GM18502 (cell line): ENCODE results near the gene MYH15.

Experiments
- ATAC-seq: cut with Tn5 transposase; IDR thresholded peaks from one replicate; pipeline ENCODE4 v1.9.1; 2021; ENCODE audit warnings: mild to moderate bottlenecking; ENCODE audit not compliant: unreplicated experiment, poor library complexity

MYH15 gene

DNA sequence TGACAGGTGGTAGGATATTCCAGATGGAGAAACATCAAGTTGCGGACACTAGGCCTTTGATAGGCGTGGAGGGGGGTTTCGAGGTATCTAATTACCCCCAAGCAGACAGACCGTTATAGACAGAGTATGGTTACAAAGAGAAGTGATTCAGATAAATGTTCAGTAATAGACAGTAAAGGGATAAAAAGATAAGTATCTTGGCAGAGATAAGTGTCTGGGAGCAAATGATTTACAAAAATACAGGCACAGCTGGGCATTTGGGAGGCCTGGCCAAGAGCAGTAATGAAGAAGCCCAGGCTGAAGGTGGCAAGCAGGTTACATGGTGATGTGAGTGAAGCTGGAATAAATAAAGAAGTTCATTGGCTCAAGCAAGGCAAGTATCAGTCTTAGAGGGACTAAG is 659 bp upstream of the MYH15 start:
- ATAC-seq, result no peak

DNA sequence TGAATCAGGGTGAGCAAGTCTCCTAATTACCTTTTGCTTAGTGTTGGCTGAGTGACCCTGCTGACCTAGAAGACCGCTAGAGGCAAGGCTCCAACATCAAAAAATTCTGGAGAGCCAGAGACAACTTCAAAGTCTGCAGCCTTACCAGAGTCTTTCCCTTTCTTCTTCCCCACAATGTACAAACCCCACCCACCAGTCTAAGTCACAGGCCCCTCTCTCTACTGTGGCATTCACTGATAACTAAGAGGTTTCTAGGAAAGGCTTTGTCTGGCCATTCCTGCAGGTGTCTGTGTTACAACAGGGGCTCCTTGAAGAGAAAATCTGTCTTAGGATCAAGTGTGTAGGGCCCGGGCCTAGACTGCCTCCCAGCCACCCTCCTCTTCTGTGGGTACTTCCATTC is 525 bp downstream of the MYH15 start:
- ATAC-seq, result no peak

DNA sequence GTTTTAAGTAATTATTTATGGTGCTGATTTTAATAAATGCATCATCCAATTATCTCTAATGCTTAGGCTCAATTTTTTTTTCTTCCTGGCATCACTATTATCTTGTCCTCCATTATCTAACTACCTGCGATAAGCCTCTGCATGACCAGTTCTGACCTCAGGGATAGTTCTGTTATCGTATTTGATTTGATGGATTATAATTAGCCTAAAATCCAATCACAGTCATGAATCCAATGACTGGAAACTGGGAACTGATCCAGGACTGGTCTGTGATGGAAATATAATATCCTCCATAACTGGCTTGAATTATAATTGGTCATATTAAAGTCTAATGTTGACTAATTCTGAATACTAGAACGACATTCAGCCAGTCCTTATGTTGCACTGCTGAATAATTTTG is 1.1 kb downstream of the MYH15 start:
- ATAC-seq, result no peak

DNA sequence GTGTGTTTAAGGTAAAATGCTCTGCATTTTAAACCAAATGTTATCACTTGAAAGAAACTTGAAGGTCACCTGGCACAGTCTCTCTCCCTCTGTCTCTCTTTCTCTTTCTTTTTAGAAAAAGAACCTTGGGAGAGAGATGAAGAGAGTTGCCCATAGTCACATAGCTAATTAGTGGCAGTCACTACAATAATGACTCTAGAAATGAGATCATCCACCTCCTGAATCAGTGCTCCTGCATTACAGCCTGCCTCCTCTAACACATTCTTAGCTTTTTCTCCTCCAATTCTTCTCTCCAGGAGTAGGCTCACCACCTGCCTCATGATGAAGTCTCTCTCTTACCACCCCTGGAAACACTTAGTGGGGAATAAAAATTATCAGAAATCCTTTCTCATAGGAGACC is 2.5 kb downstream of the MYH15 start:
- ATAC-seq, result no peak

DNA sequence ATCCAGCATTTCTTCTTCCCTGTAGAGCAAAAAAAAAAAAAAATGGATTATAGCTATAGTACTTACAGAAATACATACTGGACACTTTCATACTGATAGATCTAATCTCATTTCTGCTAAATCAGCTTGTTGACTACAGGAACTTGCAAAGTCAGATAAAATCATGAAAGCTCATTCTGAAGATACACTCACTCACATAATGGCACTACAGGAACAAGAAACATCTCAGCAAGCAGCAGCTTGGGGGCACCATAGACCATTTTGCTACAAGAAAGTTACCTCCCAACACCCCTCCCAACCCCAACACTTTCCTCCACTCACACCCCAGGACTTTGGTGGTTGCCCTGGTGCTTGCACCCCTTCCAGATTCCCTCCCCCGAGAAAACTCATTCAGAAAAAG is 4.6 kb downstream of the MYH15 start:
- no peak for ATAC-seq

DNA sequence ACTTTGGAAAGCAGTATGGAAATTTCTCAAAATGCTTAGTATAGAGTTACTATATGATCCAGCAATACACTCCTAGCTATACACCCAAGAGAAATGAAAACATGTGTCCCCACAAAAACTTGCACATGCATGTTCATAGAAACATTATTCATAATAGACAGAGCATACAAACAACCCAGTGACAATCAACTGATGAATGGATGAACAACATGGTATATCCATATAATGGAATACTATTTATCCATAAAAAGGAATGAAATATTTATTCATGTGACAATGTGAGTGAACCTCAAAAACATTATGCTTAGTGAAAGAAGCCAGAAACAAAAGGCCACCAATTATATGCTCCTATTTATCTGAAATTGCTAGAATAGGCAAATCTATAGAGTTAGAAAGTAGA is 6.7 kb downstream of the MYH15 start:
- no peak for ATAC-seq

DNA sequence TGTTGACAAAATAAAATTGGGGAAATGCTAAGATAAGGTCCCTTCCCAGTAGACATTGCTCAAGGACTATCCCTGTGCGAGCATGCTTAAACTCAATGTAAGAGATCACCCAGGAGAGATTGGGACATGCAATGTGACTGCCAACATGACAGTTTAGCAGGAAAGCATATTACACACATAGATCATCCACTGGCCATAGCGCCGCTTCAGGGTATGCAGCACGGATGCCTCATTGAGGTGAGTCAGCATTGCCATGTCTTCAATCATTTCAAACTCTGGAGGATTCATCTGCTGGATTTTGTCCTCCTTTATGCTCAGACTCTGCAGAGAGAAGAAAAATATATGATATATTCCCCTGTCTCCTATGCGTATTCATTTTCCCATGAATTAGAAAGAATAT is 8.9 kb downstream of the MYH15 start:
- no peak for ATAC-seq

DNA sequence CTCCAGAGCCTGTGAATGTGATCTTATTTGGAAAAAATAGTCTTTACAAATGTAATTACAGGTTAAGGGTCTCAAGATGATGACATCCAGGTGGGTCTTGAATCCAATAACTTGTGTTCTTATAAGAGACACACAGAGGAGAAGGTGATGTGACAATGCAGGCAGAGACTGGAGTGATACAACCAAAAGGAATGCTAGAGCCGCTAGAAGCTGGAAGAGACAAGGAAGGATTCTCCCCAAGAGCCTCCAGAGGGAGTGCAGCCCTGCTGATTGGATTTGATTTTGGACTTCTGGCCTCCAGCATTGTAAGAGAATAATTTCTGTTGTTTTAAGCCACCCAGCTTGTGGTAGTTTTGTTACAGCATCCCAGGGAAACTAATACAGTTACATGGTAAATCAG is 9.7 kb downstream of the MYH15 start:
- no peak for ATAC-seq

DNA sequence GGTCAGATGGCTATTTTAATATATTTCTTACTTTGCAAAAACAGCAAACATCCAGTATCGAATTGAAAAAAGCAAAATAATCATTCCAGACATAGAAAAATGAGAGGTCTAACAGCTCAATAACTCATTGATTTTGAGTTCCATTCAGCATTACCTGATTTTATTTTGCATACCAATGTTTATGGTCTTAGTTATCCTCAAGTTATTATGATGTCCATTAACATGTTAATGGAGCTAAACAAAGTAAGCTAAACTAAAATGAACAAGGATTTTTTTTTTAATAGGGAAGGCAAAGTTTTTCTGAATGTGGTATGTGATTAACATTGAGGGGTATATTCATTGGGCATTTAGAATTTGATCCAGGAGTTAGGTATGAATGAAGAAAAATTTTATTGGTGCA is 13.1 kb downstream of the MYH15 start:
- no peak for ATAC-seq

DNA sequence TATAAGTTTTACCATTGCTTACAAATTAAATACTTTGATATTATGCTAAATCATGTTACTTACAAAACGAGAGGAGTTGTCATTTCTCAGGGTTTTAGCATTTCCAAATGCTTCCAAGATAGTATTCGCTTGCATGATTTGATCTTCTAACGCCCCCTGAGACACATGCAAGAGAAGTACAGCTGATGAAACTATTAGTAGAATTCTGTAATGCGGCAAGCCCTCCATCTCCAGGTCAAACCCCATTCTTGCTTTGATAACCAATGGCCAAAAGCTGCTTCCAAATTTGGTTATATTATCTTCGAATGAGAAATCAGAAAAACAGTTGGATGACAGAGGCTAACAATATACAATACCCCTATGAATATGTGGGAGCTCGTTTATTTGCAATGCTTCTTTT is 14.7 kb downstream of the MYH15 start:
- no peak for ATAC-seq

DNA sequence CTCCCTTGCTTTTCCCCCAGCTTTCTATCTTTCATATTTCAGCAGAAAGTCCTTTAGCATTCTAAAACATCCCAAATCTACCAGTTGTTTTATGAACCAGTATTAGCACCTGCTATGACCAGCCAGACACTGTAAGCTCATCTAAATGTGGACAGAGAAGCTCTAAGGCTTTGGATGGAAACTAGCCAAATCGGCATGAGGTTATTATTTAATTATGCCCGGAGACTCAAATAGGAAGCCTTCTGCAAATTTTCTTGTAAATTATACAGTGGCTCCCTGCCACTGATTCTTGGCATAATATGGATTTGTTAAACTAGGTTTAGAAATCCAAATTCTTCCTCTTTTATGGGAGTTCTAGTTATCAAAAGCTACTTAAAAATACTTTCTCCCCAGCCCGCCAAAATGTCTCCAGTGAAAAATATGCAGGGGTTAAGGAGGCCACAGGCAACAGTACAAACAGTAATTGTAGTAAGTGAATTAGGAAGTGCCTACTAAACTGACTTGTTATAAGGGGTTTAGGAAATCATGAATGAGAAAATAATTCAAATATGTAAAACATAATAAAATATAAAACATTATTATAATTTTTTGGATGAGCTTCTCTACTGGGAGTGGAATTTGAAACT is 15.4 kb downstream of the MYH15 start:
- ATAC-seq, result no peak

DNA sequence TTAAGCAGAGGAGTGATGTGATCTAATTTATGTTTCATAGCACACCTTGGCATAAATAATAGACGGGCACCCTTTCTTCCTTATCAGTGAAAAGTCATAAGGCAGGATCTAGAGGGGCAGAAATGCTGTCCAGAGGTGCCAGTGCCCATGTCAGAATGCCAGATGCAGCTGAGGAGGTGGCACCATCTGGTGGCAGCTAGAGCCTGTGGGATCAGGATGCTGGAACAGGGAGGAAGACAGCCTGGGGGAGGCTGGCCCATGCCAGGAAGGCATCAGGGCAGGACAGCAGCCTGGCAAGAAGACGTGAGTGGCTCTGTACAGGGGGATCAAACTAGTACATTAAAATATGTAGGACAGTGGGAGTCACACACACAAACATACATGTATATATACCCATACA is 16.5 kb downstream of the MYH15 start:
- ATAC-seq, result no peak

DNA sequence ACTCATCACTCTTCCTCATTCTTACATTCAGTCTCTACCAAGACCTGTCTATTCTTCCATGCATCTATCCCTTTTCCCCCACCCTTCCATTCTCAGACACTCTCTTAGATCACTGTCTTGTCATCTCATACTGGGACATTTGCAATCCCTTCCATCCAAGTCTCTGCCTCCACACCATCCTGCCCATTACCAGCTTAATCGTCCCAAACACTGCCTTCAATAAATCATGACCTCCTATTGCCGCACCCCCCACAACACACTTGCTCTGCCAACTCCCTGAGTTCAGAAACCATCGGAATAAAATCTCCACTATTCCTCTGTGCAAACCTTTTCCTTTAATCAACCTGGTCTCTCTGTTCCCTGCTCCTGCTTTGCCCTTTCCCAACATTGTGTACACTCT is 18.9 kb downstream of the MYH15 start:
- ATAC-seq, result no peak

DNA sequence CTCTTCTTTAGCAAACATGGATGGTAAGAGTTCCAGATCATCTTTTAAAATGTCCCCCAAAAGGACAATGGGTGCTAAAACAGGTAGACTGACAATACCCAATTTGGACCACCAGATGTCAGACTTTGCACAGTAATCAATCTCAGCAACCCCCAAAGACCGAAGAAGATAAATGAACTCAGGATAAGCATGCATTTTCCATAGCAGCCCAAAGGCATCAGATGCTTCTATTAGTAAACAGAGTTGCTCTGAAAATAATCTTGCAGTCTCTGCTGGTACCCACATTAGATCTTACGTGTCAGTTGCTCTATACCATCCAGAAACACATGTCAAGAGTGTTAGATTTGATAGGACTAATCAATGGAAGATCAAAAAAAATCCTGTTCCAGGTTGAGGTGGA is 20.6 kb downstream of the MYH15 start:
- ATAC-seq, result peak; percentile 83

DNA sequence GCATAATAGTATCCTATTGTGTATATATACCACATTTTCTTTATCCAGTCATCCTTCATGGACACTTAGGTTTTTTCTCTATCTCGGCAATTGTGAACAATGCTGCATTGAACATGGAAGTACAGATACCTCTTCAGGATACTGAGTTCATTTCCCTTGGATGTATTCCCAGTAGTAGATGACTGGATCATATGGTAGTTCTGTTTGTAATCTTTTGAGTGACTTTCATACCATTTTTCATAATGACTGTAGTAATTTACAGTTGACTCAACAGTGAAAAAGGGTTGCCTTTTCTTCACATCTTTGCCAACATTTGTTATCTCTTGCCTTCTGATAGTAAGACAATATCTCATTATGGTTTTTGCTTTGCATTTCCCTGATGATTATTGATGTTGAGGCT is 21.8 kb downstream of the MYH15 start:
- no peak for ATAC-seq

DNA sequence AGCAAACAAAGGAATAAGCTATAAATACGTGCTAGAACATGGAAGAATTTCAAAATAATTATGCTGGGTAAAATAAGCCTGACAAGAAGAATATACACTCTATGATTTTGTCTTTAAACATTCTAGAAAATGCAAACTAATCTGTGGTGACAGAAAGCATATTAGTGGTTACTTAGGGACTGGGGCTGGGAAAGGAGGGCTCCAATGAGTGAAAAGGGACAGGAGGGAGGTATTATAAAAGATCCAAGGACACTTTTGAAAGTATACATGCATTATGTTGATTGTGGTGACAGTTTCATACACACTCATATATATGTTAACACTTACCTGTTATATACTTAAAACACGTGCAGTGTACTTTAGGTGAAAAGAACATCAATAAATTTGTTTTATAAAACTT is 23.0 kb downstream of the MYH15 start:
- ATAC-seq, result no peak

DNA sequence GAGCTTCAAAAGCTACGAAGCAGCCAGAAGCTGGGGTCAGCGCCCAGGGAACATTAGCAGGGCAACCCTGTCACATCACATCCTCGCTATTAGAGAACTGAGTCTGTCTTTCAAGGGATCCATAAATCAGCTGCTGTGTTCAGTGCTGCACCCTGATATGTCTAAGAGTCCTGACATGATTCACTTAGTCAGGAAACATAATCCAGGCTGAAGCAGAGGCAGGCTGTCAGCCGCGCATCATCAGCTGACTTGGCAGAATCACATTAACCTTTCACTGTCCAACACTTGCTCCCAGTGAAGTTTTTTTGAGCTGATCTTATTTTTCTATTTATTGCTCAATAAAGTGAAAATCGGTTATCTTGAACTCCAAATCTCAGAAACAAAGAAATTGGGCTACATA is 23.5 kb downstream of the MYH15 start:
- ATAC-seq, result no peak

DNA sequence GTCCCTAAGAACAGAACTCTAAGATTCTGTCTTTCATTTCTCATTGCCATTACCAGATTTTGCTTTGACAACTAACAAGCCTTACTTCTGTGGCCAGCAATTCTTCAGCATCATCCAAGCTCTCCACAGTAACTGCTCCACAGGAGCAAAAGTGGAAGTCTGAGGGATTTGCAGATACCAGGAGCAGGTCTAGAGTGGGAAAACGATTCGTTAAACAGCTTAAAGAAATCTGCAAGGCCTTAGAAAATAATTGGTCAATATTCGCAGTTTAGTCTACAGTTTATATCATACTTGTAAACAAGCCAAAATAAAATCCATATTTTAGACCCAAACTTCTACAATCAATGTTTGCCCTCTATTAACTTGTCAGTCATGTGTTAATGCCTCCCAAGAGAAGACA is 24.1 kb downstream of the MYH15 start:
- no peak for ATAC-seq

DNA sequence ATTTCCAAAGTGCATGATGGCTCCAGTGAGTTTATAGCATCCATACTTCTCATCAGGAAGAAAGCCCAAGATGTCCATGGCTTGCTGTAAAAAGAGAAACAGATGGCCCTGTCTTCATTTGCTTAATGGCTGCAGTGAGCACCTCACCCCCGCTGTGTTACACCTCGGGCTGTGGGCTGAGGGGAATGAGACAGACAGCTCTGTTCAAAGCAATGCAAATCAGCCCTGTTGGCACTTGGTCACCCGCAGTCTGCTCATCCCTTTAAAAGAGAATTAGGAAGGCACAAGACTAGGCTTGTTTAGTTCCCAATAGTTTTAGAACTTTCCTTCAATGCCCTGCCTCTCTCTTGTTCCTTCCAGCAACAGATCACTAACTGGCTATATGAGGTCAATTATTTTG is 25.2 kb downstream of the MYH15 start:
- ATAC-seq, result no peak

DNA sequence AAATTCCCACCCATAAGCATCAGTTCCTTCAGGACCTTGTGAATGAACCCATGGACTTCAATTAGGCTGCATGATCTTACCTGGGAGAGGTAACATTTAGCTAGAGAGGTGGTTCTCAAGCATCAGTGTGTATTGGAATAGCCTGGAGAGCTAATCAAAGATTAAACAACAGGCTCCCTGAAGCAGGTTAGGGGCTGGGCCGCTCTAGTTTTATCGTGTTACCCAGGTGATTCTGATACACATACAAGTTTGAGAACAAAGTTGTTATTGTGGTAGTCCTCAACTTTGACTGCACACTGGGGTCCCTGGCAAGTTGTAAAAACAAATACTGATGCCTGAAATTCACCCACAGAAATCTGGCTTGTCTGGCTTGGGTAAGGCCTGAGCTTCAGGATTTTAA is 31.2 kb downstream of the MYH15 start:
- no peak for ATAC-seq

DNA sequence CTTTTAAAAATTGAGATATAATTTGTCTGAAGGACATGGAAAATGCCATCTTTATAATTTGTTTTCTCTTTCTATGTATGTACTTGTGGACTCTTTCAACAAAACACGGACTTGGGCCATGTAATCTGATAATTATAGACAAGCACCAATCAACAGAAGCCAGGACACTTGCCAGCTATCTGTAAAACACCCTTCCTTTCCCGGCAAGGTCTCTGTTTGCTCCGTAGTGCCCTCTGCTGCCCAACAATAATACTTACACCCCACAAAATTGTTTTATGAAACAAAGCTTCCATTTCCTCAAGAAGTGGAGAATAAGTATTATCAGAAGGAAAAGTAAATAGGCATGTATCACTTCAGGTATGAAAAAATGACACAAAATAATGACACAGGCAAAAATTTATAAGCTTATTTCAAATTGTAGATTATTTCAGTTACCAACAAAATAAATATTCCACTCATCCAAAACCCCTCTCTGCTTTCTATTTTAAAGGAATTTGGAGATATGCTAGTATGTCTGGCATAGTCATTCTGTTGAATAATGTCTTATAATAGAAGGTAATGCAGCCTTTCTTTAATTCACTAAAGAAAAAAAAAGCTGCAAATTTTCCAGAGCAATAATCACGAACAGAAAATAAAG is 32.8 kb downstream of the MYH15 start:
- peak; percentile 70 for ATAC-seq

DNA sequence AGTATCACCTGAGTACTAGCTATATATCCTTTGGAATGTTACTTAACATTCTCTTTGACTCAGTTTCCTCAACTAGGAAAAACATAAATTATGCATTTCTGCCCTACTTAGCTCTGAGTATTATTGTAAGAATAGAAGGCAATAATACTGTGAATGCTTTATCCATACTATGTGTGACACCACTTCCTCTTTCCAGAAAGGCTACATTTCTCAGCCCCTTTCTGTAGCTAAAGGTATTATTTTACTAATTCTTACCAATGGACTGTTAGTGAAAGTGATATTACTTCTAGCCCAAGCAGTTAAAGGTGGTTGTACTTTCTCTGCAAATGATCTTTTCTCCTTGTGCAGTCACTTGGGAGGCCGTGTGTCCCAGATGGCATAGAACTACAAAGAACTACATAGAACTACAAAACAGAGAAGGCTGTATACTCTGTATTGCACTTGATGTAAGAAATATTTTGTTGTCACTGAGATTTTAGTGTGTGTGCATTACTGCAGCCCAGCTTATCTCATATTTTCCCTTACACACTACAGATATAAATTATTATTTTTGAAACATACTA is 35.1 kb downstream of the MYH15 start:
- ATAC-seq, result peak; percentile 69
